Epithelial cell of prostate (primary cell): ENCODE results near the gene RCSD1.

Experiments
- DNase-seq: peaks from one replicate; pipeline ENCODE4 v3.0.0-alpha.2; 2011; ENCODE audit warnings: low read depth, low spot score
- H3K27ac ChIP-seq: fragments of 450-650 bp; 2 replicates; pipeline ENCODE4 v1.5.1; 2017; ENCODE audit warnings: mild to moderate bottlenecking

Gene RCSD1

GRCh38 chr1:167638064-167638463, 8.0 kb downstream of the RCSD1 start:
- no peak for DNase-seq
- no peak overlapping the region for H3K27ac ChIP-seq

DNA sequence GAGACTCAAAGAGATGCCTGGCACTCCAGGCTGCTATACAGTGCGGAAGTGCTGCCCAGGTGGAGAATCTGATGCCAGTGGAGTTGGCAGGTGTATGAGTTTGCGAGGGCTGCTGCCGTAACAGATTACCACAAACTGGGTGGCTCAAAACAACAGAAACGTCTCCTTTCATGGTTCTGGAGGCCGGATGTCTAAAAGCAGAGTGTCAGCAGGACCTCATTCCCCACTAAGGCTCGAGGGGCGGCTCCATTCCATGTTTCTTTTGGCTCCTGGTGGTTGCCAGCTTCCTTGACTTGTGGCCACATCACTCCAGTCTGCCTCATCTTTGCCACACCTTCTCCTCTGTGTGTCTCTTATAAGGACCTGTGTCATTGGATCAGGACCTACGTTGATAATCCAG, 10.0 kb downstream of the RCSD1 start:
- no peak overlapping the region for H3K27ac ChIP-seq
- no peak for DNase-seq

GRCh38 chr1:167641786-167642500, 11.9 kb downstream of the RCSD1 start:
- no peak for DNase-seq
- H3K27ac ChIP-seq = no peak overlapping the region

- no peak overlapping the region for H3K27ac ChIP-seq
- DNase-seq = no peak
Observed at GRCh38 chr1:167642501-167642826, 12.4 kb downstream of the RCSD1 start.

- H3K27ac ChIP-seq = no peak overlapping the region
- no peak for DNase-seq
Observed at GRCh38 chr1:167643441-167643840, 13.4 kb downstream of the RCSD1 start.

GRCh38 chr1:167644551-167644950, 14.5 kb downstream of the RCSD1 start:
- no peak for DNase-seq
- no peak overlapping the region for H3K27ac ChIP-seq

DNA sequence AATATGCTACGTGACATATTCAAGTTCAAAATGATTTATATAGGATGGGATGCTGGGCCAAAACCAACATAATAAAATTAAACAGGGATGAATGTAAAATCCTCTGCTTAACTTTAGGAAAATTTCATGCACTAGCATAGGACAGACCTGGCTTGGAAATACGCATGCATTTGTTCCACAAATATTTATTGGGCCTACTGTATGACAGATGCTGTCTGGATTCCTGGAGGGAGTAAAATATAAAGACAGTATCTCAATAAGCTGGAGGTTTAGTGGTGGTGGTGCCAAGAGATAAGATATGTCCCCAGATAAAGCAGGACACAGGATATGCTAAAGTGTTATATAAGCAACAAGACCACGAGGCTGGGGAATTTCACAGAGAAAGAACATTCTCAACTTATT, 15.1 kb downstream of the RCSD1 start:
- no peak for DNase-seq
- H3K27ac ChIP-seq = no peak overlapping the region

DNA sequence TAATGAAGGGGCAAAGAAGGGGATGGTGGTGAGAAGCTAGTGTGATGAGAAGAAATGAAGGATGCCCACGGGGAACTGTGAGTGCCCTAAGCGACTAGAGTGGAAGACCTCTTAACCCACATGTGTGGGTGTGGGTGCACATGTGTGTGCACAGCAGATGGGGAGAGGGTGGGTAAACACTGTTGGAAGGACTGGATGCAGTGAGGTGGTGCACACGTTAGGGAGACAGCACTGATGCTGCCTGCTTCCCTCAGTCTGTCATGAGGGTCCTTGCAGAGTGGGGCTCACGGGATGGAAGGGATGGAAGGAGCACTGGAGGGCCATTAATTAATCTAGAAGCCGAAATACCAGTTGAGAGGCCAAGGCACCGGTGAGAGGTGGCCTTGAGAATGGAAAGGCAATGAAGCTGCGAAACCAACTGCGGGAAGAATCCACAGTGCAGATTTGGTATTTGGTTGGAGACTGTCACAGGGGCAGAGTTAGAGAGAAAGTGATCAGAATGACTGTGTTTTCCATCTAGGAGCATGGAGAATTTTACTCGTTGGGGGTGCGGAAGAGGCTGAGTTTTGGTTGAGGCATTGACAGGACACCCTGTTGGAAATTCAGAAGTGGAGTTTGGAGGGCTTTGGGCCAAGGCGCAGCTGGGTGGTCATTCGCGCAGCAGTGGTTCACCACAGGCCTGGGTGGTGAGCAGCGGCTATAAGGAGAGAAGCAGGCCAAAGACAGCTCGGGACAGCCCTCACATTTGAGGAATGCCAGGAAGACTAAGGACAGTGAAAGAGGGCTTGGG, 15.8 kb downstream of the RCSD1 start:
- no peak for DNase-seq
- no peak overlapping the region for H3K27ac ChIP-seq

DNA sequence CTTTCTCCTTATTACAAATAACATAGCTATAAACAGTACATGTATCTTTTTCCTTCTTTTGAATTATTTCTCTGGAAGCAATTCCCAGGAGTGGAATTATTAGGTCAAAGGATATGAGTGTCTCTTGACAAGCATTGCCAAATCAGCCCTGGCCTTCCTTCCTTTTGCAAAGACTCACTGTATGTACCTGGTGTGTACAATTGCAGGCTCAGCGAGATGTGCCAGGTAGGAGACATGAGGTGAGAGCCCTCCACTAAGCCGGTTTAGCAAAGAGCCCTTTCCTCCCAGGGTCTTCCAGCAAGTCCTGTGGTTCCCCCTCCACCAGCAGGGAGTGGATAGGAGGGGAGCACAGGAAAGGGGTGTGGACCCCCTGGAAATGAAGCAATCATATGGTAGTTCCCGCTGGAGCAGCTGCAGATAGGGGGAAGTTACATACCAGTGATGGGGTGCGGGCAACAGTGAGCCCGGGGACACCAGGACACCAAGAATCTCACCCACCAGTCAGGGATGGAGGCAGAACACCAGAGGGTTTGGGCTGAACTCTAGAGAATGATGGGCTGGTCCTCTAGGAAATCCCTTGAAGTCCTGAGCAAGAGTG, 18.3 kb downstream of the RCSD1 start:
- no peak for DNase-seq
- H3K27ac ChIP-seq = no peak overlapping the region

DNA sequence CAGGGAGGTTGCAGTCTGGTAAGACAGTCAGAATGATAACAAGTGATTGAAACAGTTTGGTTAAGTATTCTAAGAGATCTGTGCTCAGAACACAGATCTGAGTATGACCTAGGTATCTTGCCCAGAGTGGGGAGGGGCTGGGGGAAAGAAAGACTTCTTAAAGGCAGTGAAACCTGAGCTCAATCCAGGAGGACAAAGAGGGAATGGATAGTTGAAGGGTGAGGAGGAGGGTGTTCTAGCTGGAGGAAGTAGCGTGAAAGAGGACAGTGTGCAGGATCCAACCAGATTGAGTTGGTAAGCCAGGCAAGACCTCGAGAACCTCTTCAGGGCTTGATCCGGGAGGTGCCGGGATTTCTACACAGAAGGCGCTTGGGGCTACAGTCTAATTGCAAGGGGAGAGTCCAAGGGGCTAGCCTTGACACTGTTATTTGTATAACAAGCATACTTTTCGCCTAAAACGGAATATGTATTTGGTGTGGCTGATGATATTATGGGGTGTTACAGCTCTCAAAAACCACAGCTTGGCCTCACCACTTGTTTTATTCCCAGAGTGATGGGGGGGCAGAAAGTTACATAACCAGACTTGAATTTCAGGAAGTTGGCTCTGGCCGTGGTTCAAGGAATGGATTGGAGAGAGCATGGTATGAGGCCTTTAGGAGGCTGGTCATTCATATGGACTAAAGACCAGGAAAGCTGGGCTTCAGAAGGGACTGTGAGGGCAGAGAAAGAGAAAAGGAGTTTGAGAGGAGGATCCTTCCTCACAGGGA, 19.1 kb downstream of the RCSD1 start:
- H3K27ac ChIP-seq = no peak overlapping the region
- no peak for DNase-seq

- no peak overlapping the region for H3K27ac ChIP-seq
- DNase-seq = no peak
Observed at GRCh38 chr1:167650269-167651160, 20.5 kb downstream of the RCSD1 start.

DNA sequence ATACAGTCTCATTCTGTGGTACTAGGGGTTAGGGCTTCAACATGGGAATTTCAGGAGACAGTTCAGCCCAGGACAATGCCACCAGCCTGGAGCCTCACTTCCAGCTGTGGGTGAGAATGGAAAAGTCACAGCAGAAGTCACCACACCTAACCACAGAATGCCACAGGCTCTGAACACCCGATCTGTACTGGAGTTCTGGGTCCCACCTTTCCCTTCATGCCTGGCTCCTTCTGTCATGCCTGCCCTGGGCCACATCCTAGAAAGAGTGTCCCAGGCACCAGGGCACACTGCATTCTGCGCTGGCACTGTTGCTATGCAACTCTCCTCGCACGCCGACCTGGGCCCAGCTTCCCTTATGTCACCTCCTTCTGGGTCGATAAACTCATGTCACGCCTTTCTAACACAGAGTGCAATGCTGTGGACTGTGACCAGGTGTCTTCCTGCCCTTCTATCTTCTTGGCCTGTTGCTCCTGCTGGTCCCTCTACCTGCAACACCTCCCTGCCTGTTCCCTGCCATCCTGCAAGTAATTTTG, 21.2 kb downstream of the RCSD1 start:
- H3K27ac ChIP-seq = no peak overlapping the region
- DNase-seq = no peak

GRCh38 chr1:167654975-167655575, 25.0 kb downstream of the RCSD1 start:
- DNase-seq = no peak
- H3K27ac ChIP-seq = no peak overlapping the region

DNA sequence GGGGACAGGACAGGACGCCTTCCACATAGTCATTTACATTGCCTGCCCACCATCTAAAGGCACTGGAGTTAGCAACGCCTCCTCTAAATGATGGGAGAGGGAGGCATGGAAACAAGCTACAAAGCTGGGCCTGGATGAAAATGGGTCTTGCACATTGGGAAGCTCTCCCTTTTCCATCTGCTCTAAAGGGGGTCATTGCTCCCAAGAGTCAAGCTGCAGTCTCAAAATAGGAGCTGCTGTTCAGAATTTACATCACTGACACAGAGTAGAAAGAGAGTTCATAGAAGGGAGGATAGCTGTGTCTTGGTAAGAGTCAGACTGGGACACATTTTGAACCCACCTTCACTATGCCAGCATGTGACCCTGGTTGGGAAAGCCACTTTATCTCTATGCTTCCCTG, 26.6 kb downstream of the RCSD1 start:
- no peak overlapping the region for H3K27ac ChIP-seq

DNA sequence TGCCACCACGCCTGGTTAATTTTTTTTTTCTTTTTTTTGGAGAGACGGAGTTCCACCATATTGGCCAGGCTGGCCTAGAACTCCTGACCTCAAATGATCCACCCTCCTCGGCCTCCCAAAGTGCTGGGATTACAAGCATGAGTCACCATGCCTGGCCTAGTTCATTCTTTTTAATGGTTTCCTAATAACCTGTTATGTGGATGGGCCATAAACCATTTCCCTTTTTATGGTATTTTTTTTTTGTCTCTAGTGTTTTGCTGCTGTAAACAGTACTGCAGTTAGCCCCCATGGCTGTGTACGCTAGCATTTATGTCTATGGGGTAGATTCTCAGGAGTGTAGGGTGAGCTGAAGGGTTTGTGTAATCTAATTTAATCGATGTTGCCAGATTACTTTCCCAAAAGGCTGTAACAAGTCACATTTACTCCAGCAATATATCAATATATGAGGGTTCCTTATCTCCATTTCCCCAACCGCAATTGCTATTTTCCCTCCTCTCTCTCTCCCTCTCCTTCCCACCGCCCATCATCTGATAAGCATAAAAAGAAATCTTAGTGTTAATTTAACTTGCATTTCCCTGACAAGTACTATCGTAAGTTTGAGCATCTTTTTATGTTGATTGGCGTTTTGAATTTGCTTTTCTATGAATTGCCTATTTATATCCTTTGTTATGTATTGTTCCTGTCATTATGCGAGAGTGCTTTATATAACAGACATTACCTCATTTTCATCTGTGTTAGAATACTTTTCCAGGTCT, 28.7 kb downstream of the RCSD1 start:
- no peak for DNase-seq
- H3K27ac ChIP-seq = no peak overlapping the region

More for the DNA sequence above, 26.6 kb downstream of the RCSD1 start:
- DNase-seq = no peak

DNA sequence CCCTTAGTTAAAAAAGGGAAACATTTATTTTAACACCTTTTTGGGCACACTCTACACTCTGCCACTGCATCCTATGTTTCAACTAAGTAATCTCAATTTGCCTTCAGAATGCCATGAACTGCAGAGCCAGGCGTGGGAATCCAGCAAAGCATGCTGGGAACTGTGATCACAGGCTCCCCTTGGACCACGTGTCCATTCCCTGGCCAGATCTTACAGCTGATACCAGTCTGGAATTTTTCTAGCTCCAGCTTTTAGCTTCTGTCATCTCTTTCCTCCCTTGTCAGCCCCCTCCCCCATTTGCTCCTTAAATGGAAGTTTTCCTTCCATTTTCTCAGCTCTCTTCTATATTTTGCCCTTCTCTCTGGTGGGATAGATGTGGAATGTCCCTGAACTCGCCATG, 29.4 kb downstream of the RCSD1 start:
- H3K27ac ChIP-seq = no peak overlapping the region
- DNase-seq = no peak

DNA sequence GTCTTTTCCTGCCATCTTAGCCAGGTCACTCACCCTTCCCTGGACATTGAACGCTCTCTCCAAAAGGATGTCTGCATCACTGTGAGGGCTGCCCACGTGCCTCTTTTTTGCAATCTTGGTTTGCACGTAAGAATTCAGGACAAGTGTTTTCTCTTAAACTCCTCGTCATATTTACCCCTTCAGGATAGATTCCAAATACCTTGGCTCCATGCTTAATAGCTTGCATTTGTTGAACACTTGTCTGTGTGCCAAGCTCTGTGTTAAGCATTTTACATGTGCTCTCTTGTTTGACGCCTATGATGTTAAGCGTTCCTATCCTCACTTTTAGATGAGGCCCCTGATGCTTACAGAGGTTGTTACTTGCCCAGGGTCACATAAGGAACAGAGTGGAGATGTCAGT, 29.8 kb downstream of the RCSD1 start:
- DNase-seq = no peak

More for the DNA sequence above, 29.8 kb downstream of the RCSD1 start:
- H3K27ac ChIP-seq = no peak overlapping the region
